SH-SY5Y (cell line): Measurements from ENCODE around the gene GPT2.

Experiments
- GATA2 ChIP-seq: IDR thresholded peaks from 2 replicates; pipeline ENCODE4 v1.6.1; 2011; ENCODE audit warnings: mild to moderate bottlenecking, low read depth, low read length
- GATA3 ChIP-seq: IDR thresholded peaks from 2 replicates; pipeline ENCODE4 v1.6.1; 2011; ENCODE audit warnings: low read depth, mild to moderate bottlenecking, low read length, moderate library complexity

The GPT2 gene

DNA sequence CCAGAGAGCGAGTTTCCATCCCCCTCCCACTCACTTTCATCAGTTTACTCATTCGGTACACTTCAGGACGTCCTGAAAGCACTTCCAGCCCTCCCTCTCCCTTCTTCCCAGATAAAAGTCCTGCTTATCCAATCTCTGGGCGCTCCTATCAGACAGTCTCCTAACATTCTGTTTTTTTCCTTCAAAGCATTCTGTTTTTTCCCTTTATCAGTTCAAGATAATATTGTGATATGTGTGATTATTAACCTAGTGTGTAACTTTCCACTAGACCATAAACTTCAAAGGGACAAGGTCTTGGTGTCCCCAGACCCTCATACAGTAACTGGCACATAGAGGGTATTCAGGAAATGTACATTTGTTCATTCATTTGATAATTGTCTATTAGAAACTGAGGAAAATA is 28.8 kb upstream of the GPT2 start:
- TF ChIP-seq GATA3 (no peak), GATA2 (no peak)

DNA sequence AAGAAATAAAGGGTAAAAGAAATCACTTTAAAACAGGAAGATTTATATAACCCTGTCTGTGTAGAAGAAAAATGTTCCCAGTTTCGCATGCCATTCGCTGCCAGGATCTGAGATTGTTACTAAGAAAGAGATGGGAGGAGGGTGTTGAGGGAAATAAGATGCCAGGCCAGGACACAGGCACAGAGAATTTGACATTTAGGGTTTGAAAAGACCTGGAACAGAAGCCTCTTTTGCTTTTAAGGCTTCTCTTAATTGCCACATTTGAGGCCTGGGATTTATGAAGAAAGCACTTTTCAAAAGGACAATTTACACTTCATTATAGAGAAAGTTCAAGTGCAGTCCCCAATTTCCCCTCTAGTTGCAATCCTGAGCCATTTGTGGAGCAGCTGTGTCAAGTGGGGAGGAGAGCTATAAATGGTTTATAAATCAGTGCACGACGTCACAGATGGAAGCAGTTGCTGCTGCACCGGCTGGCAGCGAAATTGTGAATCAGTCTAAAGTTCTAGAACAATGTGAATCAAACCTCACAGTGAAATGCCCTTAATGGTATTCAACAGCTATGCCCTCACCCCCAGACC is 26.7 kb upstream of the GPT2 start:
- TF ChIP-seq GATA3, result no peak
- TF ChIP-seq GATA2, result no peak

DNA sequence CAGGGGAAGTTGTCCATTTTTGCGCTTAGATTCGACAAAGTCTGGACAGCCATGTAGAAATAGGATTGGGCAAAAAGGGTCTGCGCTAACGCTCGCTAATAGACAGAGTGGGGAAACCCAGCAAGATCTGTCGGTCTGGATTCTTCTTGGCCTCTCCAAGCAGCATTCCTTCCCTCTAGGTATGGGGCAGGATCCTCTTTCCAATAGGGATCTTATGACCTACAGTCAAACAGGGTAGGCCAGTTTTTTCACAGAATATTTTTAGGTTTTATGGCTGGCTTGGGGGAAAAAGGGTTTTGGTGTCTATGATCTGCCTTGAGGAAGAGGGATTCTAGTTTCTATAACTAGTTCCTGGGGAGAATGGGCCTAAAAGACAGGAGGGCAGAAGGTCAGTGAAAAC is 26.0 kb upstream of the GPT2 start:
- no peak for TF ChIP-seq GATA3
- TF ChIP-seq GATA2, result no peak

DNA sequence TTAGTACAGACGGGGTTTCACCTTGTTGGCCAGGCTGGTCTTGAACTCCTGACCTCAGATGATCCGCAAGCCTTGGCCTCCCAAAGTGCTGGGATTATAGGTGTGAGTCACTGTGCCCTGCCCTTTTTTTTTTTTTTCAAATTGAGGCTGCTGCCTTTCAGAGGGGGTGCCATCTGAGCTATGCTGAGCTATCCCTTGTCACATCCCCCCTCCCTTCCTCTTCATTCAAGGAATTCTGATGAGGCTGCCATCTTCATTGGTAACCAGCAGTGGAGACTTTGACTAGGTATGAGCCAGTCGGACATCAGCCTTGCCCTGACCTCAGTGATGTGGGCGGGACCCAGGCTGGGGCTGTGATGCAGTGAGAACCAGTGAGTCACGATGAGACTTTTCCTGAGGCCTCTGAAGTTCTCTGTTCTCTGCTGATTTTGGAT is 24.4 kb upstream of the GPT2 start:
- no peak for TF ChIP-seq GATA3
- TF ChIP-seq GATA2, result no peak

GRCh38 chr16:46862555-46863447 is 21.4 kb upstream of the GPT2 start:
- no peak for TF ChIP-seq GATA2
- no peak for TF ChIP-seq GATA3

GRCh38 chr16:46866286-46866685 is 17.9 kb upstream of the GPT2 start:
- no peak for TF ChIP-seq GATA2
- no peak for TF ChIP-seq GATA3

DNA sequence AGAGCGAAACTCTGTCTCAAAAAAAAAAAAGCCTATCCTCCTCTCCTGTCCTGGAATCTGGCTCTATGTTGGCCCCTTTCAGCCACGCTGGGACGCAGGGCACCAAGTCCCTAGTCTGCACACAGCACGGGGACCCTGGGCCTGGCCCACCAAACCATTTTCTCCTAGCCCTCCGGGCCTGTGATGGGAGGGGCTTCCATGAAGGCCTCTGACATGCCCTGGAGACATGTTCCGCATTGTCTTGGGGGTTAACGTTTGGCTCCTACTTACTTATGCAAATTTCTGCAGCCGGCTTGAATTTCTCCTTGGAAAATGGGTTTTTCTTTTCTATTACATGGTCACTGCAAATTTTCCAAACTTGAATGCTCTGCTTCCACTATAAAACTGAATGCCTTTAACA is 12.6 kb upstream of the GPT2 start:
- TF ChIP-seq GATA3, result no peak
- TF ChIP-seq GATA2, result no peak

GRCh38 chr16:46873201-46873600 is 11.0 kb upstream of the GPT2 start:
- no peak for TF ChIP-seq GATA2
- TF ChIP-seq GATA3, result no peak

GRCh38 chr16:46875243-46875642 is 8.9 kb upstream of the GPT2 start:
- no peak for TF ChIP-seq GATA2
- TF ChIP-seq GATA3, result no peak

DNA sequence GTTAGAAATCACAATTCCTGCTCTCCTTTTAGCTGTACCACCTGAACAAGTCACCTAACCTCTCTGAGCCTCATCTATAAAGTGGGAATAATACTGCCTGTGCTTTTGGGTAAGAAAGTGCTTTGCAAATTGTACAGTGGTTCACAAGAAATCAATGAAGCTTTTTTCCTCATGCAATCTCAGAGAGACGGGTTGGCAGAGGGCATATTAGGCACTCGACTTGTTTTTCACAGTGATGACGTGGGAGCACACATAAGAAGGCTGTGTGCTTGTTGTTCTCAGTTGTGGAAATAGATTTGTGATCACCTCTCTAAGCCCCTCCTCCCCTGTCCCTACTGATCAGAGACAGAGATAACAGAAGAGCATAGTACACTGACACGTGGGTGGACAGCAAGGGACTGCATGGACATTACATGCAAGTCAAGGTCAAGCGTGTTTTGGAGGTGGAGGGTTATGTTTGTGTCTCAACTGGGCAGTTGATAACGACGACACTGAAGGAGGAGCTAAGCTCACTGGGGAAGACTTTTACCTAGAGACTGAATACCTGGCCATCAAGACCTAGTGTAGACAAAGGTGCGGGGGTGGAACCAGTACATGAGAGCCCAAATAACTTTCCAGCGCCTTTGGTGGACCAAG is 1.7 kb upstream of the GPT2 start:
- TF ChIP-seq GATA3 (no peak), GATA2 (peak; percentile 71)

- no peak for TF ChIP-seq GATA3
- no peak for TF ChIP-seq GATA2
These were observed 1.2 kb upstream of the GPT2 start for GRCh38 chr16:46882940-46883307.

GRCh38 chr16:46883353-46883689 is 841 bp upstream of the GPT2 start:
- TF ChIP-seq GATA3 (no peak), GATA2 (no peak)

DNA sequence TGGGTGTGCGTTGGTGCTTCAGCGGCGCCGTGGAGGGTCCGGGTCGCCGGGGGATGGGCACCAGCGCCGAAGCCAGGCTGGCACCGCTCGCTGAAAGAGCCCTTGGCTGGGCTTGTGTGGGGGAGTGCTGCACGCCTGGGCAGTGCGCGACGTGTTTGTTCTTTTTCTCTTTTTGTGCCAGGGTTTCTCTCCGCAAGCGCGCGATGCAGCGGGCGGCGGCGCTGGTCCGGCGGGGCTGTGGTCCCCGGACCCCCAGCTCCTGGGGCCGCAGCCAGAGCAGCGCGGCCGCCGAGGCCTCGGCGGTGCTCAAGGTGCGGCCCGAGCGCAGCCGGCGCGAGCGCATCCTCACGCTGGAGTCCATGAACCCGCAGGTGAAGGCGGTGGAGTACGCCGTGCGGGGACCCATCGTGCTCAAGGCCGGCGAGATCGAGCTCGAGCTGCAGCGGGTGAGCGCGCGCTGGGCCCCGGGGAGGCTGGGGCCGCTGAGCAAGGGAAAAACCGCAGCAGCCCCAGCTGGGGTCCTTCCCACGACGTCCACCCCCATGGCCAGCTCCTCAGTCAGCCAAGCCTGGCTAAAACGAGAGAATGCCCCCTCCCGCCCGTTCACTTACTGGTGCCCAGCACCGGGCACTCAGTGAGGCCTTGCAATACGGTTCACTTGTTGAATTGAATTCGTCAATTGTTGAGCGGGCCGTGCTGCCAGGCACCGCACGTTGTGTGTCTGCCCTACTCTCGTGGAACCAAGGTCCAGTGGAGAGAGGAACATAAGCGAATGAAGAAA is 541 bp downstream of the GPT2 start:
- no peak for TF ChIP-seq GATA2
- no peak for TF ChIP-seq GATA3
